ENCODE data around the gene HAS3. TPM values are rescaled to one million over a fixed set of nuclear protein-coding genes. Genes with fewer than 3 reads are reported as not detected.
A peak's percentile ranks its signal among the peaks of the same experiment; 100 is the strongest.

HAS3 gene
- total and polyA plus RNA-seq, 2 donors from 2014 or later = 0.34 to 2.1 TPM

GRCh38 chr16:69069504-69069903, 35.9 kb upstream of the HAS3 start:
- H3K36me3 ChIP-seq (ENCODE audit: control insufficient read depth in 2 of 3, insufficient read depth in 3 of 3, low read length in 3 of 3) = no peaks in the 10 kb centered on the region
- DNase-seq = no peak
- intact Hi-C loops (cut with DNase I) = no loop called here
- TF ChIP-seq CTCF (IDR thresholded peaks at IDR 0.05; ENCODE audit: borderline replicate concordance, extremely low read depth, insufficient read depth) = no peak
- H3K9me3 ChIP-seq (ENCODE audit: control insufficient read depth in 2 of 3, insufficient read depth in 1 of 3, low read length in 3 of 3) = no peaks in the 10 kb centered on the region
- H3K27ac ChIP-seq (ENCODE audit: low read depth in 2 of 2, low read length in 2 of 2) = no peak overlapping the region
- H3K27me3 ChIP-seq (ENCODE audit: control insufficient read depth, insufficient read depth, low read length) = no peaks in the 10 kb centered on the region
- no peak overlapping the region for H3K4me3 ChIP-seq (ENCODE audit: low read length in 3 of 3)
- no peak for FAIRE-seq
- H3K9ac ChIP-seq (ENCODE audit: low read length in 3 of 3) = no peak overlapping the region
- H3K4me1 ChIP-seq (ENCODE audit: control insufficient read depth in 2 of 3, insufficient read depth in 2 of 3, low read depth in 1 of 3, low read length in 3 of 3) = peaks cover 0 to 4% (median 0%) of the 10 kb centered on the region in 3 donors

- FAIRE-seq (no peak), DNase-seq (no peak)
- Histone ChIP-seq H3K9me3 (ENCODE audit: control insufficient read depth in 2 of 3, insufficient read depth in 1 of 3, low read length in 3 of 3) (no peaks in the 10 kb centered on the region), H3K4me3 (ENCODE audit: low read length in 3 of 3) (no peak overlapping the region), H3K27ac (ENCODE audit: low read depth in 2 of 2, low read length in 2 of 2) (no peak overlapping the region), H3K27me3 (ENCODE audit: control insufficient read depth, insufficient read depth, low read length) (no peaks in the 10 kb centered on the region), H3K36me3 (ENCODE audit: control insufficient read depth in 2 of 3, insufficient read depth in 3 of 3, low read length in 3 of 3) (no peaks in the 10 kb centered on the region), H3K9ac (ENCODE audit: low read length in 3 of 3) (no peak overlapping the region), H3K4me1 (ENCODE audit: control insufficient read depth in 2 of 3, insufficient read depth in 2 of 3, low read depth in 1 of 3, low read length in 3 of 3) (peaks cover 0 to 4% (median 0%) of the 10 kb centered on the region in 3 donors)
- intact Hi-C loops (cut with DNase I) = no loop called here
- no peak for TF ChIP-seq CTCF (IDR thresholded peaks at IDR 0.05; ENCODE audit: borderline replicate concordance, extremely low read depth, insufficient read depth)
Measured at GRCh38 chr16:69071036-69071435, 34.4 kb upstream of the HAS3 start.

DNA sequence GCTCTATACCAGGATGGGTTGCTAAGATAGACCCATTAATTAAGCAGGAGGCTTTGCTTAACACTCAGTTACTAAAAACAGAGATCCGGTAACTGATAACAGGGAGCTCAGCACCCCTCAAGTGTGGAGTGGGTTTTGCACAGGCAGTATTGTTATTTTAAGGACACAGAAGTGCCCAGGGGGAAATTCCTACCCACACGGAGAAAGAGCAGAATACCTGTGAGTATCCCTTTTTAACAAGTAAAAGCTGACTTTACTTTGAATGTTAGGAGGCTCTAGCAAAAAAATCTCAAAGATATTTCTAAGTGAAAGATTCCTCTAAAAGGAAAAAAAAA, 32.8 kb upstream of the HAS3 start:
- intact Hi-C loops (cut with DNase I) = no loop called here
- H3K27me3 ChIP-seq (ENCODE audit: control insufficient read depth, insufficient read depth, low read length) = no peaks in the 10 kb centered on the region
- no peak overlapping the region for H3K9ac ChIP-seq (ENCODE audit: low read length in 3 of 3)
- no peaks in the 10 kb centered on the region for H3K36me3 ChIP-seq (ENCODE audit: control insufficient read depth in 2 of 3, insufficient read depth in 3 of 3, low read length in 3 of 3)
- no peak for DNase-seq
- no peak overlapping the region for H3K4me3 ChIP-seq (ENCODE audit: low read length in 3 of 3)
- TF ChIP-seq CTCF (IDR thresholded peaks at IDR 0.05; ENCODE audit: borderline replicate concordance, extremely low read depth, insufficient read depth) = no peak
- no peaks in the 10 kb centered on the region for H3K9me3 ChIP-seq (ENCODE audit: control insufficient read depth in 2 of 3, insufficient read depth in 1 of 3, low read length in 3 of 3)
- no peak for FAIRE-seq
- H3K27ac ChIP-seq (ENCODE audit: low read depth in 2 of 2, low read length in 2 of 2) = no peak overlapping the region
- H3K4me1 ChIP-seq (ENCODE audit: control insufficient read depth in 2 of 3, insufficient read depth in 2 of 3, low read depth in 1 of 3, low read length in 3 of 3) = peaks cover 0 to 7% (median 0%) of the 10 kb centered on the region in 3 donors

DNA sequence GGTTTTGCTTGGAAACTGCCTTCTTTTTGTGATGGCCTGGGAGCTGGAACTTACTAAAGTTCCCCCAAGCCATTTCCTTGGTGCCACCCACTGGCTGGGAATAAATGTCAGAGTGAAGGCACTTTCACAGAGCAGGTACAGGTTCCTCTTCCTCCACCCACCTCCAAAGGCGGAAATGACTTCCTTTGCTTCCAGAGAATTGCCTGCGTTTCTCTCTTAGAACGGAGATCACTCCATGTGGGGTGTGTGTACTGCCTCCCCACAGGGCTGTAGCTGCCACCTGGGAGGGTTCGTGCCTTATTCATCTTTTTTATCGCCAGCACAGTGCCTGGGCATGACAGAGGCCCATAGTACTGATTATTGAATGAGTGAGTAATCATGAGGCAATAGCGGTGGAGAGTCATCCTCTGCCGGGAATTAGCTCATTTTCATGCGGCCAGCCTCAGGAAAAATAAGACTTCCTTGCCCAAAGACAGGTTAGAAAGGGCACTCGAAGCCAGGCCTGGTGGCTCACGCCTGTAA, 32.2 kb upstream of the HAS3 start:
- TF ChIP-seq CTCF (IDR thresholded peaks at IDR 0.05; ENCODE audit: borderline replicate concordance, extremely low read depth, insufficient read depth) = no peak
- H3K27ac ChIP-seq (ENCODE audit: low read depth in 2 of 2, low read length in 2 of 2) = no peak overlapping the region
- H3K36me3 ChIP-seq (ENCODE audit: control insufficient read depth in 2 of 3, insufficient read depth in 3 of 3, low read length in 3 of 3) = no peaks in the 10 kb centered on the region
- H3K4me3 ChIP-seq (ENCODE audit: low read length in 3 of 3) = no peak overlapping the region
- peaks cover 0 to 7% (median 0%) of the 10 kb centered on the region in 3 donors for H3K4me1 ChIP-seq (ENCODE audit: control insufficient read depth in 2 of 3, insufficient read depth in 2 of 3, low read depth in 1 of 3, low read length in 3 of 3)
- no peak overlapping the region for H3K9ac ChIP-seq (ENCODE audit: low read length in 3 of 3)
- intact Hi-C loops (cut with DNase I) = no loop called here
- no peak for FAIRE-seq
- DNase-seq = peak in 1 of 5 donors; percentile 61
- no peaks in the 10 kb centered on the region for H3K9me3 ChIP-seq (ENCODE audit: control insufficient read depth in 2 of 3, insufficient read depth in 1 of 3, low read length in 3 of 3)
- H3K27me3 ChIP-seq (ENCODE audit: control insufficient read depth, insufficient read depth, low read length) = no peaks in the 10 kb centered on the region
